GM12878 (cell line): ENCODE results near the gene FGGY. TPM values are rescaled to one million over a fixed set of nuclear protein-coding genes. Genes with fewer than 3 reads are reported as not detected.

Experiments
- ATAC-seq: fragments of 200-7000 bp; cut with Tn5 transposase; 3 replicates; pipeline ENCODE4 v1.9.1; 2020; ENCODE audit warnings: mild to moderate bottlenecking, moderate library complexity
- BruUV-seq: library from RNA; stranded (reverse); fragments of 400-500 nt; replicated peaks from 2 replicates; lab custom pipeline; 2021; lab: Mats Ljungman, UMichigan
- CTCF ChIA-PET: fragments of 300-600 bp; sonication (Branson Sonifier 250); formaldehyde crosslinking; extraction: SDS; loops from one replicate; lab custom pipeline; 2021; ENCODE audit warnings: inconsistent platforms; lab: Yijun Ruan, JAX
- POLR2A ChIA-PET: fragments of 350-600 bp; formaldehyde crosslinking; extraction: SDS; loops from one replicate; lab custom pipeline; 2021; ENCODE audit warnings: inconsistent platforms; lab: Charles Lee
- RAD21 ChIA-PET: fragments of 300-600 bp; sonication (Branson Sonifier 250); formaldehyde crosslinking; loops from one replicate; lab custom pipeline; 2023; ENCODE audit warnings: antibody characterized with exemption; ENCODE audit not compliant: unreplicated experiment; lab: Charles Lee
- SMC1A ChIA-PET: fragments of 300-600 bp; sonication (Branson Sonifier 250); formaldehyde crosslinking; loops from one replicate; lab custom pipeline; 2023; ENCODE audit not compliant: unreplicated experiment, uncharacterized antibody; lab: Charles Lee
- DNase-seq: peaks from one replicate; pipeline ENCODE4 v3.0.0-alpha.2; 2011; ENCODE audit warnings: low read depth, low spot score
- FAIRE-seq: peaks from 3 replicates; lab custom pipeline; 2011; peaks lifted over from hg19 to GRCh38; lab: Jason Lieb, UNC
- H2AFZ ChIP-seq: 2 replicates; pipeline ENCODE4 v1.6.0; 2011; ENCODE audit warnings: low read depth, low read length, control low read depth; ENCODE audit not compliant: control insufficient read depth
- H3K27ac ChIP-seq: 2 replicates; pipeline ENCODE4 v1.5.1; 2011; ENCODE audit warnings: control low read depth; ENCODE audit not compliant: control insufficient read depth, insufficient read depth
- H3K27me3 ChIP-seq, 2 experiments: replicated peaks in 1 of 2; 2 replicates each; pipeline versions ENCODE4 v1.6.0 to v1.6.1; 2011; ENCODE audit warnings: low read length in 1 of 2; ENCODE audit not compliant: control insufficient read depth in 2 of 2, insufficient read depth in 2 of 2
- H3K36me3 ChIP-seq, 2 experiments: 2 replicates each; pipeline ENCODE4 v1.5.1; 2011; ENCODE audit warnings: low read length in 1 of 2; ENCODE audit not compliant: control insufficient read depth in 2 of 2, insufficient read depth in 2 of 2
- H3K4me1 ChIP-seq: 2 replicates; pipeline ENCODE4 v1.6.1; 2011; ENCODE audit warnings: mild to moderate bottlenecking, low read length, moderate library complexity, mixed read lengths; ENCODE audit not compliant: control insufficient read depth, insufficient read depth
- H3K4me2 ChIP-seq: 2 replicates; pipeline ENCODE4 v1.6.0; 2011; ENCODE audit warnings: control low read depth; ENCODE audit not compliant: control insufficient read depth, insufficient read depth
- H3K4me3 ChIP-seq: fragments of 200-600 bp; sonication (generic); 2 replicates; pipeline ENCODE4 v1.5.1; 2016
- H3K79me2 ChIP-seq: 2 replicates; pipeline ENCODE4 v1.6.0; 2011; ENCODE audit warnings: low read length; ENCODE audit not compliant: control insufficient read depth, insufficient read depth
- H3K9ac ChIP-seq: 2 replicates; pipeline ENCODE4 v1.8.0; 2011; ENCODE audit warnings: low read length, control low read depth, mixed read lengths; ENCODE audit not compliant: control insufficient read depth, insufficient read depth
- H3K9me3 ChIP-seq: replicated peaks from 3 replicates; pipeline ENCODE4 v1.5.1; 2011; ENCODE audit warnings: mild to moderate bottlenecking, low read length; ENCODE audit not compliant: control insufficient read depth, insufficient read depth
- H4K20me1 ChIP-seq: 2 replicates; pipeline ENCODE4 v1.6.0; 2011; ENCODE audit not compliant: control insufficient read depth, insufficient read depth
- FOXM1 ChIP-seq: IDR thresholded peaks from 2 replicates; pipeline ENCODE4 v1.6.1; 2012; ENCODE audit warnings: low read depth, mild to moderate bottlenecking, inconsistent platforms, low read length, moderate library complexity
- GATAD2B ChIP-seq: fragments of 450-650 bp; conservative IDR thresholded peaks from 2 replicates; pipeline ENCODE4 v1.6.1; 2017; ENCODE audit warnings: low read depth, mild to moderate bottlenecking, moderate library complexity
- KDM1A ChIP-seq: fragments of 200-600 bp; sonication (generic); IDR thresholded peaks from 2 replicates; pipeline ENCODE4 v1.6.1; 2016; ENCODE audit warnings: borderline replicate concordance
- NFIC ChIP-seq: IDR thresholded peaks from 2 replicates; pipeline ENCODE4 v1.6.1; 2012; ENCODE audit warnings: low read depth, mild to moderate bottlenecking, inconsistent platforms, low read length, moderate library complexity
- NFYB ChIP-seq: IDR thresholded peaks from 2 replicates; pipeline ENCODE4 v1.6.1; 2011; ENCODE audit warnings: low read depth, mild to moderate bottlenecking, low read length, improper control_type of control experiment, moderate library complexity; ENCODE audit not compliant: insufficient read depth
- RAD51 ChIP-seq: fragments of 450-650 bp; IDR thresholded peaks from 2 replicates; pipeline ENCODE4 v1.6.1; 2016; ENCODE audit warnings: moderate library complexity, mild to moderate bottlenecking, inconsistent platforms
- WGBS: methylation state at CpG from one replicate; pipeline ENCODE4 v1.1.6; 2016; ENCODE audit warnings: low lambda C conversion rate; ENCODE audit not compliant: insufficient replicate concordance, insufficient coverage; ENCODE audit errors: missing lambda C conversion rate; 5-methylcytosine and 5-hydroxymethylcytosine counted together
- in situ Hi-C: fragments of 300-500 bp; cut with MboI; formaldehyde crosslinking; loops from 9 replicates; pipeline ENCODE4 v1.14.3; 2018; ENCODE audit warnings: mixed read lengths
- intact Hi-C: fragments of 100-400 bp; cut with micrococcal nuclease; formaldehyde crosslinking; loops from one replicate; pipeline ENCODE4 v1.14.2; 2022; ENCODE audit not compliant: unreplicated experiment
- polyA plus RNA-seq, 11 experiments: library from polyadenylated mRNA; depleted of rRNA in 4 of 11; unstranded in 6 of 11; stranded (reverse) in 5 of 11; fragments of >200 nt; fragmentation: Nextera tagmentation in 4 of 11; fragmentation: Illumina TruSeq in 1 of 11; extraction: Ambion mirVana in 4 of 11; extraction: Trizol in 1 of 11; gene quantifications; 1 replicate in 1 of 11; 2 replicates in 10 of 11; pipeline versions ENCODE4 v1.2.1 to v1.2.3, GENCODE V29; 2011 to 2016; ENCODE audit warnings: inconsistent platforms in 2 of 11, missing spikeins in 2 of 11, low read depth in 1 of 11
- total RNA-seq, 4 experiments: library from RNA; depleted of rRNA in 3 of 4; stranded (reverse); fragments of >200 nt in 3 of 4; fragmentation: Illumina TruSeq in 1 of 4; extraction: Trizol in 1 of 4; gene quantifications; 2 replicates each; pipeline versions ENCODE4 v1.2.1 to v1.2.3, GENCODE V29; 2013 to 2021

FGGY gene
- total and polyA plus RNA-seq, 10 of the 15 experiments (the other 5 are each of a cell fraction or from before 2014, with no cell fraction given), result 6.2 to 11.9 (median 7.5) TPM

DNA sequence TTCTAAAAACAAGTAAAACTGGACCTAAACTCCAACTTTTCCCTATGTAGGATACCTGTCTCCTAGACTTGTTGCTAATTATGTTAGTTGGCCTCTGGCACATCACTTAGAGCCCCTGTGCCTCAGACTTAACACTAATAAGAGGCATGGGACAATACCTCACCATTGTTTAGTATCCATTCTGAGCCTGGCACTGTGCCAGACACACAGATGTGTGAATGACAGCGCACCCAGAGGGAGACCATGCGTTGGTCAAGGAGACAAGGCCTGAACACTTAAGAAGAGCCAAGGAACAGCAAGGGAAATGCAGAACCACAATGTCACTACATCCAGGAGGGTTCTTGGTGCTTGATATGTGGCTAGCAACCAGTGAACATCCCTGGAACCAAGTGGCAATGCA, 189.1 kb downstream of the FGGY start (continued):
- TF ChIP-seq NFYB (no peak), NFIC (no peak)

DNA sequence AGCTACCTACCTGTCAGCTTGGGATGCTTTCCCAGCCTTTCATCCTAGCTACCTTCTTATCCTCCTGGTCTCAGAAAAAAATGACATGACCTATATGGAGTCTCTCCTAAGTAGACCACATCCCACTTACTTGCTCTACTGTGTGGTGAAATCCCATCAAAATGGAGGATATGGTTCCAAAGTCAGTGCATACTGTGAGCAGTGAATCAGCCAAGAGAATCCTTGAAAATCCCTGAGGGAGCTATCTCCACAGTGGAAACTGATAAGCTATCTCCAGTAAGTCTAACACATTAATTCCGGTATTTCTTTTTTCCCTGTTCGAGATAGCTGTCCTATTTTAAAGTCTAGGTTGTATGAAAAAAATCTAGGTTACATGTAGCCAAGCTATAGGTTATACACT, 189.7 kb downstream of the FGGY start:
- Histone ChIP-seq H4K20me1 (no peaks in the 10 kb centered on the region), H3K79me2 (no peaks in the 10 kb centered on the region), H3K9me3 (no peaks in the 10 kb centered on the region), H2AFZ (no peak overlapping the region), H3K4me1 (peaks cover 10% of the 10 kb centered on the region), H3K36me3 (no peaks in the 10 kb centered on the region; a peak in 1 of 4 replicates), H3K27me3 (no peaks in the 10 kb centered on the region), H3K9ac (no peak overlapping the region), H3K4me2 (no peak overlapping the region), H3K4me3 (no peak overlapping the region), H3K27ac (no peak overlapping the region)
- SMC1A ChIA-PET, result interaction anchor here (1.0 to 1.4 kb wide), 3 partner anchors 10 to 45 kb away, joined by 3 read pairs; no protein-coding TSS in a partner anchor
- CTCF ChIA-PET, result no interaction called here
- in situ Hi-C loops (no loop called here), intact Hi-C loops (no loop called here)
- DNase-seq (no peak), FAIRE-seq (no peak), ATAC-seq (no peak)
- BruUV-seq, result no TSS peak
- WGBS, result 69% methylated on average over 2 of the region's 2 CpGs
- no peak for TF ChIP-seq KDM1A
- no peak for TF ChIP-seq RAD51
- TF ChIP-seq GATAD2B, result no peak
- TF ChIP-seq FOXM1, result no peak
- RAD21 ChIA-PET, result no interaction called here
- POLR2A ChIA-PET, result no interaction called here
